ENCODE results near the gene NRF1. TPM values are rescaled to one million over a fixed set of nuclear protein-coding genes. Genes with fewer than 3 reads are reported as not detected.

The NRF1 gene
- total RNA-seq, 1 experiment from 2014 or later = 19.3 TPM

DNA sequence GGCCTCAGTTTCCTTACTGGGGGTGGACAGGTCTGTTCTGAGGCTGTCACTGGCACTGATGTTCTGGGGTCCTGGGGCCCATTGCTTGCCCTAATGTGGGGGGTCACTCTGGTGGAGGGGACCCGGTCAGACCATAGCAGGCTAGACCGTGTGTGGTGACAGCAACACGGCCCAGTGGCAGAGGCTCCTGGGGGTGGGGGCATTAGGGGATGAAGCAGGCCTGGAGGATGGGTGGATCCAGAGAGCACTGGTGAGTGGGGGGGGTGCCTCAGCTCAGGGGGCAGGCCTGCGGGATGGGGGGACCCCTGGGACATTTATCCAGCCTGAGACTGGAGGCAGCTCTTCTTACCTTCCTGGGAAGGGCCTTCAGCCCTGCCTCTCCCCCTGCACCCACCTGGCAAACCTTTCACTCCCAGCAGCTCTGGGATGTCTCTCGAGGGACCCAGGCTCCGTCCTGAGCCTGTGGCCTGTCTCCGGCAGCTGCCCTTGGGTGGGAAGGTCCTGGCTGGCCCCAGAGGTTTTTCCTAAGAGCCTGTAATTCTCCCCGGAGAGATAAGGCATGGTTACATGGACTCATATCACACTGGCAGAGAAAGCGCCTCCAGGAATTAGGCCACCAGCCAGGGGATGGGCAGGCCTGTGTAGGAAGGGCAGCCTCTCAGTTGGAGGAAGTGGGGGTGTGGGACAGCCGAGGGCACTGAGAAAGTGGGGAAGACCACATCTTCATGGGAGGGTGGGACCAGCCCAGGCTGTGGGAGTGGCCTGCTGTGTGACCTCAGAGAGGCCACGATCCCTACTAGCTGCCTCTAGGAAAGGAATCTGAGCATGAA, 193.6 kb downstream of the NRF1 start:
- no peaks in the 10 kb centered on the region for H3K79me2 ChIP-seq (ENCODE audit: insufficient read depth, low read length)
- H3K4me1 Mint-ChIP-seq = peaks cover 25 to 34% of the 10 kb centered on the region in 2 experiments
- no peaks in the 10 kb centered on the region for H3K9me3 Mint-ChIP-seq
- H2BK15ac ChIP-seq (ENCODE audit: low read depth, low read length) = no peak overlapping the region
- no peaks in the 10 kb centered on the region for H3K9me3 ChIP-seq (ENCODE audit: control insufficient read depth, low read depth, low read length)
- peaks cover 8% of the 10 kb centered on the region for H3K4me1 ChIP-seq (ENCODE audit: insufficient read depth, low read length)
- TF ChIP-seq, protein P1, sequence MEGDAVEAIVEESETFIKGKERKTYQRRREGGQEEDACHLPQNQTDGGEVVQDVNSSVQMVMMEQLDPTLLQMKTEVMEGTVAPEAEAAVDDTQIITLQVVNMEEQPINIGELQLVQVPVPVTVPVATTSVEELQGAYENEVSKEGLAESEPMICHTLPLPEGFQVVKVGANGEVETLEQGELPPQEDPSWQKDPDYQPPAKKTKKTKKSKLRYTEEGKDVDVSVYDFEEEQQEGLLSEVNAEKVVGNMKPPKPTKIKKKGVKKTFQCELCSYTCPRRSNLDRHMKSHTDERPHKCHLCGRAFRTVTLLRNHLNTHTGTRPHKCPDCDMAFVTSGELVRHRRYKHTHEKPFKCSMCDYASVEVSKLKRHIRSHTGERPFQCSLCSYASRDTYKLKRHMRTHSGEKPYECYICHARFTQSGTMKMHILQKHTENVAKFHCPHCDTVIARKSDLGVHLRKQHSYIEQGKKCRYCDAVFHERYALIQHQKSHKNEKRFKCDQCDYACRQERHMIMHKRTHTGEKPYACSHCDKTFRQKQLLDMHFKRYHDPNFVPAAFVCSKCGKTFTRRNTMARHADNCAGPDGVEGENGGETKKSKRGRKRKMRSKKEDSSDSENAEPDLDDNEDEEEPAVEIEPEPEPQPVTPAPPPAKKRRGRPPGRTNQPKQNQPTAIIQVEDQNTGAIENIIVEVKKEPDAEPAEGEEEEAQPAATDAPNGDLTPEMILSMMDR (conservative IDR thresholded peaks at IDR 0.05) = no peak
- no peak overlapping the region for H2BK20ac ChIP-seq (ENCODE audit: low read depth, low read length, poor library complexity, severe bottlenecking)
- DNase-seq = no peak
- H2AK5ac ChIP-seq (ENCODE audit: insufficient read length, low read length) = no peak overlapping the region
- H4K20me1 ChIP-seq (ENCODE audit: control insufficient read depth, insufficient read depth, insufficient read length) = no peaks in the 10 kb centered on the region
- no peak overlapping the region for H4K91ac ChIP-seq (ENCODE audit: insufficient read length, low read depth, low read length)
- H4K8ac ChIP-seq (replicated peaks; ENCODE audit: insufficient read length, low read depth, low read length) = no peak overlapping the region
- H3K27ac ChIP-seq (ENCODE audit: insufficient read length, low read depth, low read length) = no peak overlapping the region
- H3K27me3 Mint-ChIP-seq (ENCODE audit: low read depth) = peaks cover 8% of the 10 kb centered on the region
- no peaks in the 10 kb centered on the region for H3K23me2 ChIP-seq (ENCODE audit: insufficient read length, low read depth, low read length, poor library complexity, severe bottlenecking)
- H3K36me3 Mint-ChIP-seq (ENCODE audit: insufficient read depth in 1 of 3, low read depth in 3 of 3) = no peaks in the 10 kb centered on the region; a peak in 1 of 7 replicates
- no peak overlapping the region for H3K9ac ChIP-seq (ENCODE audit: extremely low read depth, insufficient read length, low read length)
- H3K4me2 ChIP-seq (ENCODE audit: insufficient read depth, insufficient read length, low read length) = no peak overlapping the region
- no peaks in the 10 kb centered on the region for H3K79me1 ChIP-seq (ENCODE audit: insufficient read depth, low read depth, low read length, poor library complexity, severe bottlenecking)
- no peak overlapping the region for H3K56ac ChIP-seq (ENCODE audit: insufficient read length, low read depth, low read length)
- no peak overlapping the region for H3K23ac ChIP-seq (ENCODE audit: insufficient read length, low read depth, low read length)
- WGBS (ENCODE audit: extremely low coverage, insufficient read length, low lambda C conversion rate) = no CpG with 5 or more reads among the region's 11 CpGs
- H3K18ac ChIP-seq (ENCODE audit: insufficient read length, low read depth, low read length) = peak overlapping the region; percentile 41
- H3K14ac ChIP-seq (ENCODE audit: insufficient read depth, low read length) = no peak overlapping the region; the same call in 1 of the 2 replicates
- H2BK120ac ChIP-seq (ENCODE audit: low read depth, low read length, poor library complexity, severe bottlenecking) = no peak overlapping the region
- no peak overlapping the region for H3K4me3 Mint-ChIP-seq
- peak overlapping the region in 1 of 3 experiments; percentile 48; a peak in 1 of 7 replicates for H3K27ac Mint-ChIP-seq
- no peak overlapping the region for H2AFZ ChIP-seq (ENCODE audit: low read length)
- no peak overlapping the region for H2BK5ac ChIP-seq (ENCODE audit: insufficient read length, low read length)
- no peaks in the 10 kb centered on the region for H3K27me3 ChIP-seq (ENCODE audit: insufficient read depth, low read length)
- no peak overlapping the region for H2BK12ac ChIP-seq (ENCODE audit: insufficient read length, low read depth, low read length)
- no peak overlapping the region for H3K4ac ChIP-seq (ENCODE audit: low read depth, low read length)
- H4K5ac ChIP-seq (ENCODE audit: insufficient read length, low read depth, low read length) = no peak overlapping the region
- no peak overlapping the region for H3T11ph ChIP-seq (ENCODE audit: low read length)

Small RNA genes within 50 kb of the gene (microRNA-seq; reads per million reads assigned to microRNA genes)
- 1,136 reads per million, percentile 95 among the genes with 10 or more reads in this experiment for gene MIR182 (ENCODE audit: borderline microRNAs expressed)
- 537 reads per million, percentile 90 among the genes with 10 or more reads in this experiment for gene MIR183 (ENCODE audit: borderline microRNAs expressed)
- gene MIR96 (ENCODE audit: borderline microRNAs expressed) = 293 reads per million, percentile 84 among the genes with 10 or more reads in this experiment

Other genes with a start within 250 kb of the NRF1 start
- gene STRIP2, start 177.3 kb upstream of the NRF1 start, total RNA-seq (2021) = 8.1 and 9.9 TPM in 2 replicates
- gene SMKR1, start 109.2 kb upstream of the NRF1 start, total RNA-seq (2021) = 0.35 and 0.87 TPM in 2 replicates